Ishikawa (cell line): Measurements from ENCODE around the gene NLGN3.

Experiments
- CEBPB ChIP-seq: IDR thresholded peaks from 2 replicates; pipeline ENCODE4 v1.6.1; 2012
- EP300 ChIP-seq: IDR thresholded peaks from 2 replicates; pipeline ENCODE4 v1.6.1; 2012; ENCODE audit warnings: borderline replicate concordance
- FOXM1 ChIP-seq: IDR thresholded peaks from 2 replicates; pipeline ENCODE4 v1.6.1; 2012; ENCODE audit warnings: low read depth, borderline replicate concordance
- TAF1 ChIP-seq: IDR thresholded peaks from 2 replicates; pipeline ENCODE4 v1.6.1; 2012; ENCODE audit warnings: low read depth, mild to moderate bottlenecking
- ZBTB7A ChIP-seq: IDR thresholded peaks from 2 replicates; pipeline ENCODE4 v1.6.1; 2012; ENCODE audit warnings: low read depth
- TF ChIP-seq, protein P1 (sequence below): IDR thresholded peaks from 2 replicates; pipeline ENCODE4 v1.6.1; 2012
- TF ChIP-seq, protein P2 (sequence below): IDR thresholded peaks from 2 replicates; pipeline ENCODE4 v1.6.1; 2012

DNA sequence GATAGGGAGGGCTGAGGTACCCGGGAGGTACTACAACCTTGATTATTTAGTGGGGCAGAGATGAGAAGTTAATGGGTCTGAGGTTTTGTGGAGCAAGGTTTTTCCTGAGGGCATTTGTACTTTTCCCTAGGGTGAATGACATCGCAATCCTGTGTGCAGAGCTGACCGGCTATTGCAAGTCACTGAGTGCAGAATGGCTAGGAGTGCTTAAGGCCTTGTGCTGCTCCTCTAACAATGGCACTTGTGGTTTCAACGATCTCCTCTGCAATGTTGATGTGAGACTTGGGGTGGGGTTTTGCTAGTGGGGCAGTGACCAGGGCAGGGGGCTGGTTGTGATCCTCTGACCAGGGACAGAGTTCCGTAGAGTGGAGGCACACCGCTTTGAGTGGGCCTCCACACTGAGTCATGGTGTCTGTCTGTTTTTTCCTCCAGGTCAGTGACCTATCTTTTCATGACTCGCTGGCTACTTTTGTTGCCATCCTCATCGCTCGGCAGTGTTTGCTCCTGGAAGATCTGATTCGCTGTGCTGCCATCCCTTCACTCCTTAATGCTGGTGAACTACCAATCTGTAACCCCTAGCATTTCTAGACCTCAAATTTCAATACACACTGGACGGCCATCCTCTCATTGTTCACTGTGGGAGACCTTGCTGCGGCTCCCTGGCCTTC lies 16.3 kb upstream of the NLGN3 start:
- no peak for TF ChIP-seq TAF1
- TF ChIP-seq FOXM1 = no peak
- TF ChIP-seq, protein P1, sequence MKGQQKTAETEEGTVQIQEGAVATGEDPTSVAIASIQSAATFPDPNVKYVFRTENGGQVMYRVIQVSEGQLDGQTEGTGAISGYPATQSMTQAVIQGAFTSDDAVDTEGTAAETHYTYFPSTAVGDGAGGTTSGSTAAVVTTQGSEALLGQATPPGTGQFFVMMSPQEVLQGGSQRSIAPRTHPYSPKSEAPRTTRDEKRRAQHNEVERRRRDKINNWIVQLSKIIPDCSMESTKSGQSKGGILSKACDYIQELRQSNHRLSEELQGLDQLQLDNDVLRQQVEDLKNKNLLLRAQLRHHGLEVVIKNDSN = no peak
- TF ChIP-seq, protein P2, sequence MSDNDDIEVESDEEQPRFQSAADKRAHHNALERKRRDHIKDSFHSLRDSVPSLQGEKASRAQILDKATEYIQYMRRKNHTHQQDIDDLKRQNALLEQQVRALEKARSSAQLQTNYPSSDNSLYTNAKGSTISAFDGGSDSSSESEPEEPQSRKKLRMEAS = no peak
- no peak for TF ChIP-seq CEBPB
- TF ChIP-seq EP300 = no peak
- no peak for TF ChIP-seq ZBTB7A
